HepG2 (cell line): ENCODE data around the gene GDAP1L1. TPM values are rescaled to one million over a fixed set of nuclear protein-coding genes. Genes with fewer than 3 reads are reported as not detected.

Experiments
- ATAC-seq: fragments of 200-7000 bp; cut with Tn5 transposase; 3 replicates; pipeline ENCODE4 v1.9.1; 2020; ENCODE audit warnings: mild to moderate bottlenecking, moderate library complexity
- BruUV-seq: library from RNA; stranded (reverse); fragments of 400-500 nt; replicated peaks from 2 replicates; lab custom pipeline; 2021; lab: Mats Ljungman, UMichigan
- CTCF ChIA-PET: fragments of 300-600 bp; formaldehyde crosslinking; extraction: SDS; loops from one replicate; lab custom pipeline; 2021; ENCODE audit warnings: low total read pairs, inconsistent platforms, low intra/inter-chr PET ratio; lab: Yijun Ruan, JAX
- POLR2A ChIA-PET: fragments of 350-600 bp; sonication (Branson Sonifier 250); formaldehyde crosslinking; loops from one replicate; lab custom pipeline; 2020; ENCODE audit warnings: antibody characterized with exemption, inconsistent platforms; lab: Yijun Ruan, JAX
- DNase-seq: peaks from one replicate; pipeline ENCODE4 v3.0.0-alpha.2; 2015; ENCODE audit warnings: low spot score
- FAIRE-seq: peaks from 3 replicates; lab custom pipeline; 2011; peaks lifted over from hg19 to GRCh38; lab: Jason Lieb, UNC
- H2AFZ ChIP-seq: one replicate; pipeline ENCODE4 v1.6.1; 2011; ENCODE audit warnings: low read length, inconsistent platforms
- H3K27ac ChIP-seq: fragments of 300-600 bp; 3 replicates; pipeline ENCODE4 v1.8.0; 2011; ENCODE audit warnings: mixed run types, mild to moderate bottlenecking, mixed read lengths, low read length, inconsistent platforms; ENCODE audit not compliant: insufficient read depth; ENCODE audit errors: extremely low read length
- H3K27me3 ChIP-seq, 2 experiments: fragments of 200-600 bp in 1 of 2; 2 replicates in 1 of 2; 3 replicates in 1 of 2; pipeline versions ENCODE4 v1.6.0 to v1.8.0; 2011; ENCODE audit warnings: low read length in 2 of 2, mild to moderate bottlenecking in 2 of 2, moderate library complexity in 2 of 2, inconsistent platforms in 1 of 2; ENCODE audit not compliant: insufficient read depth in 2 of 2, control insufficient read depth in 1 of 2
- H3K36me3 ChIP-seq, 2 experiments: fragments of 200-600 bp in 1 of 2; replicated peaks in 1 of 2; 2 replicates in 1 of 2; 3 replicates in 1 of 2; pipeline versions ENCODE4 v1.5.1 to v1.8.0; 2011; ENCODE audit warnings: low read length in 2 of 2, inconsistent platforms in 1 of 2; ENCODE audit not compliant: insufficient read depth in 2 of 2, control insufficient read depth in 1 of 2
- H3K4me1 ChIP-seq: 2 replicates; pipeline ENCODE4 v1.5.1; 2012; ENCODE audit warnings: low read length, inconsistent platforms; ENCODE audit not compliant: insufficient read depth
- H3K4me2 ChIP-seq: 2 replicates; pipeline ENCODE4 v1.6.0; 2011; ENCODE audit warnings: low read depth, low read length, inconsistent platforms
- H3K4me3 ChIP-seq, 3 experiments: fragments of 200-600 bp in 1 of 3; sonication (generic), shearing (Covaris generic) in 1 of 3; replicated peaks in 1 of 3; 2 replicates each; pipeline ENCODE4 v1.5.1; 2011 to 2016; ENCODE audit warnings: low read length in 3 of 3, inconsistent platforms in 2 of 3, low read depth in 2 of 3, mild to moderate bottlenecking in 2 of 3, control low read depth in 1 of 3, mixed read lengths in 1 of 3; ENCODE audit not compliant: insufficient read depth in 1 of 3
- H3K79me2 ChIP-seq: one replicate; pipeline ENCODE4 v1.6.1; 2011; ENCODE audit warnings: low read length, inconsistent platforms; ENCODE audit not compliant: insufficient read depth
- H3K9ac ChIP-seq: 2 replicates; pipeline ENCODE4 v1.6.0; 2011; ENCODE audit warnings: mild to moderate bottlenecking, low read depth, low read length, inconsistent platforms; ENCODE audit not compliant: insufficient read depth
- H3K9me3 ChIP-seq: 2 replicates; pipeline ENCODE4 v1.5.1; 2012; ENCODE audit warnings: mild to moderate bottlenecking, low read length
- H4K20me1 ChIP-seq: 2 replicates; pipeline ENCODE4 v1.6.0; 2011; ENCODE audit warnings: inconsistent platforms, mild to moderate bottlenecking, low read length, moderate library complexity; ENCODE audit not compliant: insufficient read depth
- MAFF ChIP-seq: IDR thresholded peaks from 2 replicates; pipeline ENCODE4 v1.6.1; 2011; ENCODE audit warnings: low read depth, low read length, improper control_type of control experiment
- MAFG ChIP-seq: sonication (generic); formaldehyde crosslinking; IDR thresholded peaks from 2 replicates; pipeline ENCODE4 v1.5.1; 2020; ENCODE audit warnings: mild to moderate bottlenecking, missing genetic modification reagents
- NR2F2 ChIP-seq: IDR thresholded peaks from 2 replicates; pipeline ENCODE4 v1.6.1; 2012; ENCODE audit warnings: low read depth, inconsistent platforms, borderline replicate concordance
- RARA ChIP-seq: IDR thresholded peaks from 2 replicates; pipeline ENCODE4 v1.6.1; 2016; ENCODE audit warnings: missing genetic modification reagents, missing compliant biosample characterization
- STAG1 ChIP-seq: sonication (generic); formaldehyde crosslinking; IDR thresholded peaks from 2 replicates; pipeline ENCODE4 v1.4.0; 2020; ENCODE audit warnings: missing genetic modification reagents
- TGIF2 ChIP-seq: IDR thresholded peaks from 2 replicates; pipeline ENCODE4 v1.6.1; 2016; ENCODE audit warnings: control low read depth, missing compliant biosample characterization
- ZBTB3 ChIP-seq: sonication (generic); formaldehyde crosslinking; IDR thresholded peaks from 2 replicates; pipeline ENCODE4 v1.4.0; 2020; ENCODE audit warnings: low read depth, mild to moderate bottlenecking, moderate library complexity, missing genetic modification reagents, borderline replicate concordance
- ZNF24 ChIP-seq: fragments of 450-650 bp; IDR thresholded peaks from 2 replicates; pipeline ENCODE4 v1.6.1; 2017; ENCODE audit warnings: antibody characterized with exemption, mild to moderate bottlenecking
- ZNF256 ChIP-seq: sonication (generic); formaldehyde crosslinking; conservative IDR thresholded peaks from 2 replicates; pipeline ENCODE4 v1.4.0; 2020; ENCODE audit warnings: missing genetic modification reagents
- ZNF563 ChIP-seq: sonication (generic); formaldehyde crosslinking; IDR thresholded peaks from 2 replicates; pipeline ENCODE4 v1.8.0; 2022; ENCODE audit warnings: mild to moderate bottlenecking, moderate library complexity, missing genetic modification reagents
- ZNF841 ChIP-seq: sonication (generic); formaldehyde crosslinking; IDR thresholded peaks from 2 replicates; pipeline ENCODE4 v1.8.1; 2023; ENCODE audit warnings: missing genetic modification reagents, borderline replicate concordance
- WGBS: methylation state at CpG from one replicate; pipeline ENCODE4 v1.1.6; 2017; ENCODE audit warnings: low lambda C conversion rate; 5-methylcytosine and 5-hydroxymethylcytosine counted together
- in situ Hi-C: cut with HindIII; loops from 2 replicates; pipeline ENCODE4 v1.10.0; 2017; ENCODE audit warnings: low pct_unique_long_range_greater_than_20kb; ENCODE audit not compliant: extremely low pct_ligation_motif_present
- intact Hi-C: fragments of 100-400 bp; cut with micrococcal nuclease; formaldehyde crosslinking; loops from one replicate; pipeline ENCODE4 v1.10.0; 2022; ENCODE audit not compliant: unreplicated experiment
- polyA plus RNA-seq, 8 experiments: library from polyadenylated mRNA; depleted of rRNA in 3 of 8; stranded (reverse) in 7 of 8; unstranded in 1 of 8; fragments of >200 nt; fragmentation: Illumina TruSeq in 4 of 8; extraction: Trizol in 4 of 8; gene quantifications; 2 replicates each; pipeline versions ENCODE4 v1.2.1 to v1.2.3, GENCODE V29; 2011 to 2016; ENCODE audit warnings: low read depth in 4 of 8, missing spikeins in 1 of 8, mixed read lengths in 1 of 8; ENCODE audit not compliant: insufficient read depth in 1 of 8
- total RNA-seq, 5 experiments: library from RNA; depleted of rRNA; stranded (reverse); fragments of >200 nt; fragmentation: Illumina TruSeq; extraction: Trizol; gene quantifications; 2 replicates each; pipeline ENCODE4 v1.2.3, GENCODE V29; 2016; ENCODE audit warnings: low read depth in 1 of 5
- TF ChIP-seq, protein P1 (sequence below): sonication (generic); formaldehyde crosslinking; IDR thresholded peaks from 2 replicates; pipeline ENCODE4 v1.5.1; 2020; ENCODE audit warnings: mild to moderate bottlenecking, missing genetic modification reagents, moderate library complexity
- TF ChIP-seq, protein P2 (sequence below): fragments of 450-650 bp; IDR thresholded peaks from 2 replicates; pipeline ENCODE4 v1.6.1; 2016
- TF ChIP-seq, protein P3 (sequence below): sonication (generic); formaldehyde crosslinking; IDR thresholded peaks from 2 replicates; pipeline ENCODE4 v1.4.0; 2020; ENCODE audit warnings: missing genetic modification reagents, borderline replicate concordance
- TF ChIP-seq, protein P4 (sequence below), 2 experiments: sonication (generic) in 1 of 2; formaldehyde crosslinking in 1 of 2; IDR thresholded peaks; 2 replicates each; pipeline versions ENCODE4 v1.5.1 to v1.6.1; 2011 to 2020; ENCODE audit warnings: borderline replicate concordance in 1 of 2, low read depth in 1 of 2, low read length in 1 of 2, mild to moderate bottlenecking in 1 of 2, missing genetic modification reagents in 1 of 2, moderate library complexity in 1 of 2
- TF ChIP-seq, protein P5 (sequence below): sonication (generic); formaldehyde crosslinking; IDR thresholded peaks from 2 replicates; pipeline ENCODE4 v1.5.0; 2020; ENCODE audit warnings: mild to moderate bottlenecking, missing genetic modification reagents

The GDAP1L1 gene
- total and polyA plus RNA-seq, 2 of the 13 experiments (the other 11 are each of a cell fraction or from before 2014, with no cell fraction given): 0.04 TPM; not detected in 1

DNA sequence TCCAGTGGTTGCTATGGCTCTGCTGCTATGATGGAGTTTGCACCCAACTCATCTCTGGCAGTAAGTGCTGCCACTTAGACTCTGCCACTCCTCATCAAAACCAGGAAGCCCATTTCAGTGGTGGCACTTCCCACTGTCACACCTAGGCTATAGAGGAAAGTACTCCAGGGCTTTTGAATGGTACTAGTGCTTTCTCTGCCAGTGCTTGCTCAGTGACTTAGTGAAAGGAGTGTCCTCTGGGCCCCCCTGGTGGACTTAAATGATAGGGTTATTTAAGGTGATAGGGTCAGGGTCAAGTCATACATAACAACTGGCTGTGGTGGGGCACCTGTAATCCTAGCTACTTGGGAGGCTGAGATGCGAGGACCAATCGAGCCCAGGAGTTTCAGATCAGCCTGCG is 41.1 kb downstream of the GDAP1L1 start:
- DNase-seq (peak; percentile 52), FAIRE-seq (no peak), ATAC-seq (peak; percentile 51)
- Histone ChIP-seq H3K4me2 (no peak overlapping the region), H4K20me1 (no peaks in the 10 kb centered on the region), H3K36me3 (no peaks in the 10 kb centered on the region), H2AFZ (no peak overlapping the region), H3K4me1 (peaks cover 25% of the 10 kb centered on the region), H3K4me3 (no peak overlapping the region), H3K27ac (no peak overlapping the region), H3K27me3 (no peaks in the 10 kb centered on the region), H3K9ac (no peak overlapping the region), H3K9me3 (0 out of 2 replicates have a peak, but pooled peaks cover 4% of the 10 kb centered on the region), H3K79me2 (no peaks in the 10 kb centered on the region)
- no TSS peak for BruUV-seq
- 82% methylated on average over 3 of the region's 3 CpGs for WGBS
- in situ Hi-C loops: no loop called here
- CTCF ChIA-PET: interaction anchor here (0.9 kb wide), 1 partner anchor 70 kb away, joined by 3 read pairs; no protein-coding TSS in a partner anchor
- intact Hi-C loops: no loop called here
- POLR2A ChIA-PET: no interaction called here
- TF ChIP-seq, protein P1, sequence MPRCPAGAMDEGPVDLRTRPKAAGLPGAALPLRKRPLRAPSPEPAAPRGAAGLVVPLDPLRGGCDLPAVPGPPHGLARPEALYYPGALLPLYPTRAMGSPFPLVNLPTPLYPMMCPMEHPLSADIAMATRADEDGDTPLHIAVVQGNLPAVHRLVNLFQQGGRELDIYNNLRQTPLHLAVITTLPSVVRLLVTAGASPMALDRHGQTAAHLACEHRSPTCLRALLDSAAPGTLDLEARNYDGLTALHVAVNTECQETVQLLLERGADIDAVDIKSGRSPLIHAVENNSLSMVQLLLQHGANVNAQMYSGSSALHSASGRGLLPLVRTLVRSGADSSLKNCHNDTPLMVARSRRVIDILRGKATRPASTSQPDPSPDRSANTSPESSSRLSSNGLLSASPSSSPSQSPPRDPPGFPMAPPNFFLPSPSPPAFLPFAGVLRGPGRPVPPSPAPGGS: no peak
- TF ChIP-seq MAFF (no peak), ZBTB3 (CRISPR knock-in tag) (no peak), ZNF24 (no peak), ZNF563 (CRISPR knock-in tag) (no peak), ZNF841 (no peak), STAG1 (CRISPR knock-in tag) (peak; percentile 29; the same call in 1 of the 2 replicates), ZNF256 (no peak), NR2F2 (peak; percentile 56), TGIF2 (CRISPR knock-in tag) (no peak), RARA (CRISPR knock-in tag) (peak; percentile 49; the same call in 1 of the 2 replicates), MAFG (CRISPR knock-in tag) (no peak)
- TF ChIP-seq, protein P2, sequence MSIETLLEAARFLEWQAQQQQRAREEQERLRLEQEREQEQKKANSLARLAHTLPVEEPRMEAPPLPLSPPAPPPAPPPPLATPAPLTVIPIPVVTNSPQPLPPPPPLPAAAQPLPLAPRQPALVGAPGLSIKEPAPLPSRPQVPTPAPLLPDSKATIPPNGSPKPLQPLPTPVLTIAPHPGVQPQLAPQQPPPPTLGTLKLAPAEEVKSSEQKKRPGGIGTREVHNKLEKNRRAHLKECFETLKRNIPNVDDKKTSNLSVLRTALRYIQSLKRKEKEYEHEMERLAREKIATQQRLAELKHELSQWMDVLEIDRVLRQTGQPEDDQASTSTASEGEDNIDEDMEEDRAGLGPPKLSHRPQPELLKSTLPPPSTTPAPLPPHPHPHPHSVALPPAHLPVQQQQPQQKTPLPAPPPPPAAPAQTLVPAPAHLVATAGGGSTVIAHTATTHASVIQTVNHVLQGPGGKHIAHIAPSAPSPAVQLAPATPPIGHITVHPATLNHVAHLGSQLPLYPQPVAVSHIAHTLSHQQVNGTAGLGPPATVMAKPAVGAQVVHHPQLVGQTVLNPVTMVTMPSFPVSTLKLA: no peak
- TF ChIP-seq, protein P3, sequence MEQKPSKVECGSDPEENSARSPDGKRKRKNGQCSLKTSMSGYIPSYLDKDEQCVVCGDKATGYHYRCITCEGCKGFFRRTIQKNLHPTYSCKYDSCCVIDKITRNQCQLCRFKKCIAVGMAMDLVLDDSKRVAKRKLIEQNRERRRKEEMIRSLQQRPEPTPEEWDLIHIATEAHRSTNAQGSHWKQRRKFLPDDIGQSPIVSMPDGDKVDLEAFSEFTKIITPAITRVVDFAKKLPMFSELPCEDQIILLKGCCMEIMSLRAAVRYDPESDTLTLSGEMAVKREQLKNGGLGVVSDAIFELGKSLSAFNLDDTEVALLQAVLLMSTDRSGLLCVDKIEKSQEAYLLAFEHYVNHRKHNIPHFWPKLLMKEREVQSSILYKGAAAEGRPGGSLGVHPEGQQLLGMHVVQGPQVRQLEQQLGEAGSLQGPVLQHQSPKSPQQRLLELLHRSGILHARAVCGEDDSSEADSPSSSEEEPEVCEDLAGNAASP (CRISPR knock-in tag): peak; percentile 97
- TF ChIP-seq, protein P4, sequence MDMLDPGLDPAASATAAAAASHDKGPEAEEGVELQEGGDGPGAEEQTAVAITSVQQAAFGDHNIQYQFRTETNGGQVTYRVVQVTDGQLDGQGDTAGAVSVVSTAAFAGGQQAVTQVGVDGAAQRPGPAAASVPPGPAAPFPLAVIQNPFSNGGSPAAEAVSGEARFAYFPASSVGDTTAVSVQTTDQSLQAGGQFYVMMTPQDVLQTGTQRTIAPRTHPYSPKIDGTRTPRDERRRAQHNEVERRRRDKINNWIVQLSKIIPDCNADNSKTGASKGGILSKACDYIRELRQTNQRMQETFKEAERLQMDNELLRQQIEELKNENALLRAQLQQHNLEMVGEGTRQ (IDR thresholded peaks at IDR 0.05; ENCODE audit: low read depth, low read length): no peak
- TF ChIP-seq, protein P4 (CRISPR knock-in tag; IDR thresholded peaks at IDR 0.05; ENCODE audit: borderline replicate concordance): no peak
- TF ChIP-seq, protein P5, sequence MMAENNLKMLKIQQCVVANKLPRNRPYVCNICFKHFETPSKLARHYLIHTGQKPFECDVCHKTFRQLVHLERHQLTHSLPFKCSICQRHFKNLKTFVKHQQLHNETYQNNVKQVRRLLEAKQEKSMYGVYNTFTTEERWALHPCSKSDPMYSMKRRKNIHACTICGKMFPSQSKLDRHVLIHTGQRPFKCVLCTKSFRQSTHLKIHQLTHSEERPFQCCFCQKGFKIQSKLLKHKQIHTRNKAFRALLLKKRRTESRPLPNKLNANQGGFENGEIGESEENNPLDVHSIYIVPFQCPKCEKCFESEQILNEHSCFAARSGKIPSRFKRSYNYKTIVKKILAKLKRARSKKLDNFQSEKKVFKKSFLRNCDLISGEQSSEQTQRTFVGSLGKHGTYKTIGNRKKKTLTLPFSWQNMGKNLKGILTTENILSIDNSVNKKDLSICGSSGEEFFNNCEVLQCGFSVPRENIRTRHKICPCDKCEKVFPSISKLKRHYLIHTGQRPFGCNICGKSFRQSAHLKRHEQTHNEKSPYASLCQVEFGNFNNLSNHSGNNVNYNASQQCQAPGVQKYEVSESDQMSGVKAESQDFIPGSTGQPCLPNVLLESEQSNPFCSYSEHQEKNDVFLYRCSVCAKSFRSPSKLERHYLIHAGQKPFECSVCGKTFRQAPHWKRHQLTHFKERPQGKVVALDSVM (CRISPR knock-in tag): 0 out of 2 replicates have a peak, but pooled peaks have one; percentile 32
